ENCODE data around the gene NOP56.
A peak's percentile ranks its signal among the peaks of the same experiment; 100 is the strongest.

The NOP56 gene, protein sequence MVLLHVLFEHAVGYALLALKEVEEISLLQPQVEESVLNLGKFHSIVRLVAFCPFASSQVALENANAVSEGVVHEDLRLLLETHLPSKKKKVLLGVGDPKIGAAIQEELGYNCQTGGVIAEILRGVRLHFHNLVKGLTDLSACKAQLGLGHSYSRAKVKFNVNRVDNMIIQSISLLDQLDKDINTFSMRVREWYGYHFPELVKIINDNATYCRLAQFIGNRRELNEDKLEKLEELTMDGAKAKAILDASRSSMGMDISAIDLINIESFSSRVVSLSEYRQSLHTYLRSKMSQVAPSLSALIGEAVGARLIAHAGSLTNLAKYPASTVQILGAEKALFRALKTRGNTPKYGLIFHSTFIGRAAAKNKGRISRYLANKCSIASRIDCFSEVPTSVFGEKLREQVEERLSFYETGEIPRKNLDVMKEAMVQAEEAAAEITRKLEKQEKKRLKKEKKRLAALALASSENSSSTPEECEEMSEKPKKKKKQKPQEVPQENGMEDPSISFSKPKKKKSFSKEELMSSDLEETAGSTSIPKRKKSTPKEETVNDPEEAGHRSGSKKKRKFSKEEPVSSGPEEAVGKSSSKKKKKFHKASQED

DNA sequence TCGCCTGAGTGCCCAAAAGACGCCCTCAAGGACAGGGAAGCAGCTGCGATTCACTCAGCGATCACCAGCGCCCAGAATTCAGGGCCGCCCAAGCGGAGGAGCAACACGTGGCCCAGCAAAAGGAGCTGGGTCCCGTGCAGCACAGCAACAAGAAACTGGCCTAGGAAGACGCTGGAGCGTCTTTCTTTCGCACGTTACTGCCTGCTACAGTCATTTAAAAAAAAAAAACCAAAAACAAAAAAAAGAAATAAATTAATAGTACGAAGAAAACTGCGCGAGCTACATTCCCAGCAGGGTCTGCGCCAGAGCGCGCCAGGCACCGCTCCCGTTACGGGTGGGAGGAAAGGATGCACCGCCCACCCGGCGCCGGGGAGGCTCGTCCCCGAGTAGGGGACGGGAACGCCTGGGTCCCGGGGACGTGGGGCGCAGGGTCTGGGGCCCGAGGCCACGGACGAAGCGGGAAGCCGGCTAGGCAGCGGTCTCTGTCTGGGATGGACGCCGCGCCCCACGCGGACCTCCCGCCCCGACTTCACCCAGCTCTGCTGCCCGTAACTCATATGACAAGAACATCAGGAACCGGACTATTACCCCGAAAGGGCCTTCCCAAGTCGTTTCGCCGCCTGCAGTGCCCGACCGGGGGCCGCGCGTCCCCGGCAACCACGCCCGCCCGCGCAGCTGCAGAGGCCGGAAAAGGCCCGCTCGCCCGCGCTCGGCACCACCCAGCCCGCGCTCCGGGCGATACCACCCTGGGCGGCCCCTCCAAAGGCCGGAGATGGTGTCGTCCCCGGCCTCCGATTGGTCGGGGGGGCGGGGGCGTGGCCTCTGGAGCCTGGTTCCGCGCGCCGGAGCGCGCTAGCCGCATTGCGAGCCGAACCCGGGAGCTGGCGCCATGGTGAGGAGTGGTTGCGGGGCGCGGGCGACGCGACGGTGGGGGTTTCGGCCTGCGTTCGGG is at the start of gene NOP56:
NOP56 (plus strand) TSS at position 861 of the 952 bp plus-strand sequence; CDS start at position 890, 29 bp downstream.
- peak; percentile 75 to 84 for DNase-seq

DNA sequence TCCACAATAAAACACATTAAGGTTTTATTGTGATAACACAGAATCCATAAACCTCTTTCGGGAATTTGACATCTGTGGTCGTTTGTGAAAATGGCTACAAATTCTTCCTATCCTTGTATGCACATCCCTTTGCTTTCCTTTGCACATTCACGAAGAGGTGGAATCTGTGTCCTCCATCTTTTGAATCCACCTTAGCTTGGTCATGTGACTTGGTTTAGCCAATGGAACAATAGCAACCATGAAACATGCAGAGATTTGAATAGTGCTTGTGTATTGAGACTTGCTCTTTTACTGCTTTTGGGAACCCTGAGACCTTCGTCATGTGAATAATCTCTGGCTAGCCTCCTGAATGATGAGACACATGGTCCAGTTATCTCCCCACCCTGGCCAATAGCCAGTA is 49.7 kb upstream of the NOP56 start:
- DNase-seq: no peak

DNA sequence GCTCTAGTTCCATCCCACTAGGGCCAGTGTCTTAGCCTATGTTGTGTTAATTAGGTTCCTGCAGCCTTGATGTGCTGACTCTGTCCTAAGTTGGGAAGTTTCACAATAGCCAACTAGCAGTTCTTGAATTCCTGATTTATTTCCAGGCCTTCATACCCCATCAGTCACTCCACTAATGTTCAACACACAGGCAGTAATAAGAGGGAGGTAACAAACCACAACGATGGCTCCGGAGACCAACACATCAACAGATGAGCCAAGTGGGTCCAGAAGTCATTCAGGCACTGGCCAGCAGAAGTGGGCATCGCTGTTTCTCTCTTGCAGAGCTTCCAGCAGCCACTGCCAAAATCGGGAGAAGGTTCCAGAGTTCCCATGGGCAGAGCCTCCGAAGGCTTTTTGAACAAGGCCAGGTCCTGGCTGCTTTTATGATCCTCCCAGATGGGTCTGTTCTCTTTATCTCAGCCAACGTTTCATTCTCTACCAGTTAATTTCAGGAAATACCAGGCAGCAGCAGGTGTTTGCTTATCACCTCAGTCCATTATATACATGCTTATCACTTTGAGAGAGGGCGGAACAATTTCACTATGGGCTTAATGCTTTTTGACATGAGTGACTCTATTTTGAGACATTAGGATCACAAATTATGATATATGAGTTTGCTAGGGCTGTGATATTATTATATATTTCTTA is 48.5 kb upstream of the NOP56 start:
- no peak for DNase-seq

DNA sequence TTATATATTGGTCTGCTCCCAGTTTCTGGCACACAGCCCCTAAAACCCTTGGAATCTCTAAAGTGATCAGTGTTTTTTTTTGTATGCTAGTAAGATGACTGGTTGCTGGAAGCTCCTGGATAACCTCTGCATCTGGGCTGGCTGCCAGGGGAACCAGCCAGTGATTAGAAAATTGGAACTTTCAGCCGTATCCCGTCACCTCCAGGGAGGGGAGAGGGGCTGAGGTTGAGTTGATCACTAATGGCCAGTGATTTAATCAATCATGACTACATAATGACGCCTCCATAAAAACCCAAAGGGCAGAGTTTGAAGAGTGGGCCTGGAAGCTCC is 48.0 kb upstream of the NOP56 start:
- no peak for DNase-seq

DNA sequence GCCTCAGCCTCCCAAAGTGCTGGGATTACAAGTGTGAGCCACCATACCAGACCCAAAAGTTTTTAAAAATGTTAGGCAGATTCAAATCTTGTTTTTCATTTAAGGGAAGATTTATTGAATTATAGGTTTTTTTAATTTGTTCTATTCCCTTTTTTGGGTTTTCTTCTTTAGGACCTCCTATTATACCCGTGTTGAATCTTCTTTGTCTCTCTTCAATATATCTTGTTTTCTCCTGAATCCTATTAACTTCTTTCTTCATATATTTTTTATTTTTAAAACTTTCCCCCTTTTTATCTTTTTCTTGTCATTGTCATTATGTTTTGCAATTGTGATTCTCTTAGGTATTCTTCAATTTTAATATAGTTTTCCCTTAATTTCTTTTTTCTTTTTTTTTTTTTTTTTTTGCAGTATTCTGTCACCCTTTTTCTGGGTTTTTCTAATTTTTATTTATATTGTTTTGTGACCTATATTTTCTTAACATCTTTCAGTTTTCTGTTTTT is 45.9 kb upstream of the NOP56 start:
- DNase-seq: no peak

DNA sequence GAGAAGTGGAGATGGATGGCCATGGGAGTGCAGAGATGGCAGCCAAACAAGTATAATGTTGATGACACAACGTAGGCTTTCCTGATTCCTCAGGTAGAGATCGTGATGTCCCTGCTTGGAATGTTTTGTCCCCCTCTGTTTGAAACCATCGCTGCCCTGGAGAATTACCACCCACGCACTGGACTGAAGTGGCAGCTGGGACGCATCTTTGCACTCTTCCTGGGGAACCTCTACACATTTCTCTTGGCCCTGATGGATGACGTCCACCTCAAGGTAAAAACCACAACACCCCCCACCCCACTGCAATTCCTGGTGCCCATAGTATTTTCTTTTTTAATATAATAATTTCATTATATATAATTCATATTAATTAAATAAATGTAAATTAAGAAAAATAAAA is 42.1 kb upstream of the NOP56 start:
- DNase-seq: no peak

DNA sequence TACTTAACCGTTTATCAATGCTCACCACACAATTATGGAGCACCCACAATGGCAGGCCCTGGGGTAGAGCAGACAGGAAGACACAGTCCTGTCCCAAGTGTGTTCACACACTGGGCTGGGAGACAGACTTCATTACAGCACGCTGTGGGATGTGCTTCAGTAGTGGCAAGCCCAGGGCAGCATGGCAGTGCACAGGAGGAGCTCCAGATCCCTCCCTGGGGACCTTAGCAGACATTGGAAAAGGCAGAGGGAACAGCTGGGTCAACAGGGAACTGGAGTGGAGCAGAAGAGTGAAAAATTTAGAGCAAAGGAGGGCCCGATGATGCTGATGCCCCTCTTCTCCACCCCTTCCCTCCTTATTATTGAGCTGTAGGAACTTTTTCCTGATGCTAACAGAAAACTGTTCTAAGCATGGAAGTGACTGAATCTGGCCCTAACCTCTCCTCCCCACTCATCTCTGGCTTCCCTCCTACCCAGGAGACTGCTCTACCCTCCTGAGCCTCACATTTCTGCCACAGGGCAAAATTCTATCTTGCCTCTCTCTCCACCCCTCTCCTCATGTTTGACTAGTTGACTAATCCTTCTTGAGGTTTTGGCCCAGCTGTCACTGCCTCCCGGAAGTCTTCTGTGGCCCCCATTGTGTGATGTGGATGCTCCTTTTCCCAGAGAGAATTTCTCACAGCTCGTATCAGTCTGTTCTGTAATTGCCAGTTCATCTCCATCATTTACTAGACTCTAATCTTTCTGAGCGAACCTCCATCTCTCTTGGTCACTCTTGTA is 41.3 kb upstream of the NOP56 start:
- no peak for DNase-seq

DNA sequence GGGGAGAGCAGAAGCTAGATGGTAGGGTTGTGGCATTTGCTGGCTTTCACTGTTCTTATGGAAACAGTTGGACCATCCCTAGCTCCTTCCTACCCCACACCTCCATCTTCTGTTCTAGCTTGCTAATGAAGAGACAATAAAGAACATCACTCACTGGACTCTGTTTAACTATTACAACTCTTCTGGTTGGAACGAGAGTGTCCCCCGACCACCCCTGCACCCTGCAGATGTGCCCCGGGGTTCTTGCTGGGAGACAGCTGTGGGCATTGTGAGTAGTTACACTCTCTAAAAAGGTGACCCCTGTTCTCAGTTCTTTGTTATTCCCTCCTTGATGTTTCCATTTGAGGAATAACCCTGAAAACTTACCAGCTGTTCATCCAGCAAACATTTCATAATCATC is 40.4 kb upstream of the NOP56 start:
- DNase-seq: no peak

DNA sequence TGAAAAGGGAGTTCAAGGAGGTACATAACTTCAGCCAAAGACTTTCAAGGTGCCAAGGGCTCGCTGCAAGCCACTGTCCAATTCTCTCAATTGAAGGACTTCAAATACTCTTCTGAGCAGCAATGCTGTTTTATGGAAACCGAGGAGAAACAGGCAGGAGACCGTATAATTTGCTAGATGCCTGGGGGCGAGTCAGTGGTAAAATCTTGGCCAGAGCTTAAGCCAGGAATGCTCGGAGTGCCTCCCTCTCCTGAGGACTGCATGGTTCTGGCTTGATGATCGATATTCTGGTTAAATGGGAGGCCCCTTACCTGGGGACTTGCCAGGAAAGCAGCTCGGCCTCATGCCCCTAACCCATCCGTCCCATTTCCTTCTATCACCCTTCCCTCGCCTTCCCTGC is 35.8 kb upstream of the NOP56 start:
- no peak for DNase-seq

DNA sequence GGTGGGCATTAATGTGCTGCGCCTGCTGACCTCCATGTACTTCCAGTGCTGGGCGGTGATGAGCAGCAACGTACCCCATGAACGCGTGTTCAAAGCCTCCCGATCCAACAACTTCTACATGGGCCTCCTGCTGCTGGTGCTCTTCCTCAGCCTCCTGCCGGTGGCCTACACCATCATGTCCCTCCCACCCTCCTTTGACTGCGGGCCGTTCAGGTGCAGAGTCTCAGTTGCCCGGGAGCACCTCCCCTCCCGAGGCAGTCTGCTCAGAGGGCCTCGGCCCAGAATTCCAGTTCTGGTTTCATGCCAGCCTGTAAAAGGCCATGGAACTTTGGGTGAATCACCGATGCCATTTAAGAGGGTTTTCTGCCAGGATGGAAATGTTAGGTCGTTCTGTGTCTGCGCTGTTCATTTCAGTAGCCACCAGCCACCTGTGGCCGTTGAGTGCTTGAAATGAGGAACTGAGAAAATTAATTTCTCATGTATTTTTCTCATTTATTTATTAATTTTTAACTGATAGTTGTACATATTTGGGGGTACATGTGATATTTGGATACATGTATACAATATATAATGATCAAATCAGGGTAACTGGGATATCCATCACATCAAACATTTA is 35.2 kb upstream of the NOP56 start:
- no peak for DNase-seq

DNA sequence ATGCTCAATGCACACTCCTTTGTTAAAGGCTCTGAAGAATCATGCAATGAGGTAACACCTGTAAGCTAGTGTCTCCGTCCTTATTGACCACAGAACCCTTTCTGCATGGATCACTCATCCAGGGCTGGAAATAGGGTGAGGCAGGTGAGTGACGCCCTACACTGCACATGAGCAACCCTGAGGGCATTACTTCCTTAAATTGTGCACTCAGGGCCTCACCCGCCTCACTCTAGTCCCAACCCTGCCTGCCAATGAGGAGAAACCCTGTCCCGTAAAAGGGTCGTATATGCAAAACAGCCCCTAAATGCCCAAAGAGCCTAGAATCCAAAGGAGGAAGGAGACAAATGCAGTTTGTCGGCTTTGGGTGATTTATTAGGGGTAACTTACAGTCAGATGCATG is 33.6 kb upstream of the NOP56 start:
- no peak for DNase-seq

DNA sequence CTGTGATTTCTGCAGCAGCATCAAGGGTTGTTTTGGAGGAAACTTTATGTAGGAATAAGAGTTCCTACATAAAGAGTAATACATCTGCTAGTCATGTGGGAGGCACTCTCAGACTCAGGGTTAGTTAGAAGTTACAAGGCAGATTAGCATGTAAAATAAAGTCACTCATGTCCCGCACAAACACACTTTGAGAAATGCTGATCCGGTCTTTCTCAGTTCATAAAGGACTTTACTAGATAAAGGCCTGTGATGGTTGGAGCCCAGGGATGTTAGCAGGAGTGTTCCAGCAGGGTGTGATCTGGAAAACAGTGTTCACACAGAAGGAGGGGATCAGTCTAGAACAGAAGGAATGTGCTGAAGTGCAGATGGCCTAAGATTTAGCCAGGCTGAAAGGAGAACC is 33.1 kb upstream of the NOP56 start:
- no peak for DNase-seq

DNA sequence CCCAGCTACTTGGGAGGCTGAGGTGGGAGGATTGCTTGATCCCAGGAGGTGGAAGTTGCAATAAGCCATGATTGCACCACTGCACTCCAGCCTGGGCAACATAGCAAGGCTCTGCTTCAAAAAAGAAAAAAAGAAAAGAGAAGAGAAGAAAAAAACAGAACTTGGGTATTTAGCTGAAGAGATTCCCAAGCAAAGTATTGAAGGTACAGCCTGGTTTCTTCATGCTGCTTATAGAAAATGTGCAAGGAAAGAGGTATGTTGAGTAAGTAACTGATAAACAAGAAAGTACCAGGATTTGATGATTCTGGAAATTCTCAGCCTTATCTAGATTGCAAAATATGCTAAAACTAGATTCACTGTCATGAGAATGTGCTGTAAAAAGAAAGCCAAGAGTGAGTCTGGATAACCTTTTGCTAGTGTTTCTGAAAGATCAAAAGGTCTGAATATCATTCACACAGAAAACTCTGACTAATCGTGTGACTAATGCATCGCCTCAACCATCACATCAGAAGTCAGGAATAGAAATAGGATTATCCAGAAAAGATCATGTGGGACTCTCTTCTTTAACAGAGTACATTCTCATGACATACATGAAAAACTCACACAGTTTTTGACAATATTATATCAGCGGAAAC is 32.4 kb upstream of the NOP56 start:
- no peak for DNase-seq

DNA sequence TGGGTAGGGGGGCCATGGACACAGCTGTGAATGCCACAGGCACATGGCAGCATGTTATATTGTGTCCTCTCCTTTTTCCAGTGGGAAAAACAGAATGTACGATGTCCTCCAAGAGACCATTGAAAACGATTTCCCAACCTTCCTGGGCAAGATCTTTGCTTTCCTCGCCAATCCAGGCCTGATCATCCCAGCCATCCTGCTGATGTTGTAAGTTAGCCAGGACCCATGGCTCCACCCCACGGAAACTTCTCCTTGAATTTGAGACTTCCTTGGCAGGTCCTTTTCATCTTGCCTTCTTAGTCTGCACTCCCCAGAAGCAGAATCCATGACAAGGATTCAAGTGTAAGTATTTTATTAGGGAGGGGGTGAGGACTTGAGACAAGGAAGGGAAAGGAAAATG is 28.2 kb upstream of the NOP56 start:
- no peak for DNase-seq

DNA sequence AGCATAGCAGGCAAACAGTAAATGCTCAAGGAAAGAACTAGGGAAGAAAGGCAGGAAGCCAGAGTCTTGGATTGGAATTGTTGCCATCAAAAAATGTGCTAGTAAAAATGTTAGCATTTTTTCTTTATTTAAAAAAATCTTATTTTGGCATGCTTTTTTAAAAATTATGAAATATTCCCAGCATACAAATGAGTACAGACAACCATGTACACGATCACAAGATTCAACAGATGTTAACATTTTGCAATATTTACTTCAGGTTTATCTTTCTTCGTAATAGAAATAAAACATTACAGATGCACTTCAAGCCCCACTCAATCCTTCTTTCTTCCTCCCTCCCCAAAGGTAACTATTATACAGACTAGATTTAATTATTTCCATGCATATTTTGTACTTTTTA is 27.4 kb upstream of the NOP56 start:
- DNase-seq: no peak

DNA sequence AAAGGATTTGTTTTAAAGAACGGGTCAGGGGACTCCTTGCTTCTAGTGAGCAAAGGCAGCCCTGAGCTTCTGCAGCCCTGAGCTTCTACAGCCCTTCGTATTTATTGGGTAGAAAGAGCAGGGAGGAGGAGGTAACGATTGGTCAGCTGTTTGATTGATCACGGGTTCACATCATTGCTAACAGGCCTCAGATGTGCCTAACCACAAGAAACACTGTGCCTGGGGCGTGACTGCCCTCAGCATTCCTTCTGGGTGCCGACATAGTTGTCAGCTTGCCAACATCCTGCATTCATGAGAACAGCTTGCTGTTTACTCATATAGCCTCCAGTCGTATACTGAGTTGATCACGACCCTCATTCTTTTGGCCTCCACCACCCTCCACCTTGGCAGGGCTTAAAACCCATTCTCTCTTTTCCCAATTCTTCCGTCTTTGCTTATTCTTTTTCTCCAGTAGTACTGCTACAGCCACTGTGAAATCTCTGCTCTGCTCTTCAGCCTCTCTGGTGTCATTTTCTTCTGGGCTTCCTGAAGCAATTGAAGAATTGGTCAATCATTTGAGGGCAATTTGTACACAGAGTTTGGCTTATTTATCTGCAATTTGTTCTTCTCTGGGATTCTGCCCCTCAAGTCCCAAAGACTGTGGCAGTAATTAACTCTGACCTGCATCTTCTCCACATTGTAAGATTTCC is 25.4 kb upstream of the NOP56 start:
- DNase-seq: no peak

DNA sequence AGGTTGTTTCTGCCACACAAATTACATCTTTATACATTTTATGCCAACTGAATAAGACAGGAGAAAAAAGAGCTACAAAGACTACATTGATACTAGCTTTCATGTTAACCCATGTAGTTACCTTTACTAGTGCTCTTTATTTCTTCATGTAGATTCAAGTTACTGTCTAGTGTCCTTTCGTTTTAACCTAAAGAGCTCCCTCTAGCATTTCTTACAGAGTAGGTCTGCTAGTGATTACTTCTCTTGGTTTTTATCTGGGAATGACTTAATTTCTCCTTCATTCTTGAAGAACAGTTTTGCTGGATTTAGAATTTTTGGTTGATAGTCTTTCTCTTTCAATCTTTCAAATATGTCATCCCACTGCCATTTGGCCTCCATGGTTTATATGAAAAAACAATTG is 21.2 kb upstream of the NOP56 start:
- peak; percentile 34 to 53 for DNase-seq

DNA sequence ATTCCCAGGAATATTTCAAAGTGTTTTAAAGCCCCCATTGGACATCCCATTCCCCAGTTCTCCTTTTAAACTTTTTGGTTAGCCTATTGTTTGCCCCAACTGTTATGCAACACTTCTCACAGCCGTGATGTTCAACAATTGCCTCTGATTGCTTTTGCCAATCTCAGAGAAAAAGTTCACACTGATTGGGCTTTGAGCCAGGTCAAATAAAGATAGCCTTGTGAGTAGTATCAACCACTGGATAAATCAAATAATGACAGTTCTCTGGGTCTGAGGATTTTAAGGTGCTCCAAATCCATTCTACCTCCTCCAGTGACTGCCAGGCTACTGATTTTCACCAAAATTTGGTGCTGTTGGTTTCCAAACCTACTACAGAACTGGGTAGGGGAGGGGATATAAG is 19.1 kb upstream of the NOP56 start:
- DNase-seq: no peak

DNA sequence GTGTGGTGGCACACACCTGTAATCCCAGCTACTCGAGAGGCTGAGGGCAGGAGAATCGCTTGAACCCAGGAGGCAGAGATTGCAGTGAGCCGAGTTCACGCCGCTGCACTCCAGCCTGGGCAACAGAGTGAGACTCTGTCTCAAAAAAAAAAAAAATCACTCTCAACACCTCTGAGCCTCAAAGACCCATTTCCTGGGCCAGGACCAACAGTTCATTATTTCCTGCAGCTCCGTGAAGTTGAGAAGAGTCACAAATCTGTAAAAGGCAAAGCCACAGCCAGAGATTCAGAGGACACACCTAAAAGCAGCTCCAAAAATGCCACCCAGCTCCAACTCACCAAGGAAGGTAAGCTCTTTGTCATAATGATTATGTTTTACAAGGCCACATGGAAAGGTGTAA is 15.2 kb upstream of the NOP56 start:
- DNase-seq: no peak

DNA sequence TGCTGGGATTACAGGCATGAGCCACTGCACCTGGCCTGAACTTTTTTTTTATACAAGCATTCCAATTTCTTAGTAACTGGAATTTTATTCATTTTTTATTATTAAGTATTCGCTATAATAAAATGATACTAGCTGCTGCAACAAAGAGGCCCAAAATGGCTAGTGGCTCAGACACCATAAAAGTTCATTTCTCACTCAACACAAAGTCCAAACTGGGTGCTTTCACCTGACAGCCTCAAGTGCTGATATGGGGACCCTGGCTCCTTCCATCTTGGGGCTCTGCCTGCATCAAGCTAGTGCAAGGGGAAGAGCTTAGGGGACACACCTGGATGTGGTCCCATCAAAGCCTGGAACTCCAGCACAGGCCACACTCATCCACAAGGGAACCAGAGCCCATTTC is 12.2 kb upstream of the NOP56 start:
- DNase-seq: no peak

DNA sequence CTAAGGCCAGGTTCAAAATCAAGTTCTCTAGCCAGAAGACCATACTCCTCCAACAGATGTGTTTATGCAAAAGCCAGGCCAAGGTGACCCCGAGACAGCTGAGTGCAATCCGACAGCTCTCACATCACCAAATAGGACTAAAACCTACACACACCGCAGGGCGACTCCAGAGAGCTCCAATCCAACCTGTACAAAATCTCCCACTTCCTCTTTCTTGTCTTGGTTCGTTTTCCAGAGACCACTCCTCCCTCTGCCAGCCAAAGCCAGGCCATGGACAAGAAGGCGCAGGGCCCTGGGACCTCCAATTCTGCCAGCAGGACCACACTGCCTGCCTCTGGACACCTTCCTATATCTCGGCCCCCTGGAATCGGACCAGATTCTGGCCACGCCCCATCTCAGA is 11.5 kb upstream of the NOP56 start:
- DNase-seq: no peak
